A549 (cell line): ENCODE data around the gene ASPSCR1. TPM values are rescaled to one million over a fixed set of nuclear protein-coding genes. Genes with fewer than 3 reads are reported as not detected.

ENCODE experiments used
- ATAC-seq, 2 experiments: fragments of 200-7000 bp in 1 of 2; fragments of >200 bp in 1 of 2; cut with Nextera tagmentation in 1 of 2; cut with Tn5 transposase in 1 of 2; 3 replicates each; pipeline versions ENCODE4 v1.8.0 to v1.9.1; 2018 to 2020; ENCODE audit warnings: mild to moderate bottlenecking in 1 of 2, moderate library complexity in 1 of 2
- CTCF ChIA-PET: fragments of 300-600 bp; sonication (Branson Sonifier 250); formaldehyde crosslinking; extraction: SDS; loops from one replicate; lab custom pipeline; 2021; ENCODE audit warnings: antibody characterized with exemption, inconsistent platforms; lab: Yijun Ruan, JAX
- POLR2A ChIA-PET: fragments of 350-600 bp; formaldehyde crosslinking; extraction: SDS; loops from one replicate; lab custom pipeline; 2021; ENCODE audit warnings: antibody characterized with exemption, inconsistent platforms; lab: Yijun Ruan, JAX
- DNase-seq, 2 experiments: peaks; one replicate each; pipeline versions ENCODE4 v3.0.0 to v3.0.0-alpha.2; 2011 to 2016; ENCODE audit warnings: low read depth in 1 of 2, low spot score in 1 of 2
- FAIRE-seq: peaks from 2 replicates; lab custom pipeline; 2011; peaks lifted over from hg19 to GRCh38; lab: Jason Lieb, UNC
- H3K27ac ChIP-seq, 2 experiments: fragments of >200 bp; sonication (Bioruptor Twin); formaldehyde crosslinking; 3 replicates each; pipeline ENCODE4 v1.5.1; 2016 to 2017
- H3K4me1 ChIP-seq: fragments of >200 bp; sonication (Bioruptor Twin); formaldehyde crosslinking; 3 replicates; pipeline ENCODE4 v1.6.1; 2016
- H3K4me2 ChIP-seq: fragments of >200 bp; sonication (Bioruptor Twin); formaldehyde crosslinking; 3 replicates; pipeline ENCODE4 v1.6.1; 2016
- H3K4me3 ChIP-seq: fragments of >200 bp; sonication (Bioruptor Twin); formaldehyde crosslinking; 3 replicates; pipeline ENCODE4 v1.5.1; 2016
- H3K9me3 ChIP-seq: fragments of >200 bp; sonication (Bioruptor Twin); formaldehyde crosslinking; 3 replicates; pipeline ENCODE4 v1.6.1; 2016
- CEBPB ChIP-seq, 2 experiments: fragments of >200 bp in 1 of 2; sonication (Bioruptor Twin) in 1 of 2; formaldehyde crosslinking in 1 of 2; IDR thresholded peaks; 2 replicates each; pipeline ENCODE4 v1.6.1; 2012 to 2016
- EHMT2 ChIP-seq: fragments of 200-600 bp; sonication (generic); IDR thresholded peaks from 2 replicates; pipeline ENCODE4 v1.6.1; 2016; ENCODE audit warnings: antibody characterized with exemption, low read depth, mild to moderate bottlenecking, moderate library complexity
- EP300 ChIP-seq, 2 experiments: fragments of >200 bp; sonication (Bioruptor Twin); formaldehyde crosslinking; IDR thresholded peaks; 2 replicates in 1 of 2; 3 replicates in 1 of 2; pipeline ENCODE4 v1.6.1; 2016 to 2017
- FOSL2 ChIP-seq, 2 experiments: fragments of 450-650 bp in 1 of 2; fragments of >200 bp in 1 of 2; sonication (Bioruptor Twin) in 1 of 2; formaldehyde crosslinking; IDR thresholded peaks; 2 replicates each; pipeline versions ENCODE4 v1.5.0 to v1.6.1; 2016 to 2020; ENCODE audit warnings: mild to moderate bottlenecking in 1 of 2, moderate library complexity in 1 of 2
- HOXA7 ChIP-seq: fragments of 250-450 bp; sonication (Bioruptor Pico); IDR thresholded peaks from 2 replicates; pipeline ENCODE4 v1.5.0; 2020; ENCODE audit warnings: mild to moderate bottlenecking, moderate library complexity
- HOXB13 ChIP-seq: fragments of 250-450 bp; sonication (Bioruptor Pico); IDR thresholded peaks from 2 replicates; pipeline ENCODE4 v1.5.0; 2020; ENCODE audit warnings: low read depth, mild to moderate bottlenecking, moderate library complexity
- JUN ChIP-seq, 2 experiments: fragments of >200 bp; sonication (Bioruptor Twin); formaldehyde crosslinking; IDR thresholded peaks; 2 replicates in 1 of 2; 3 replicates in 1 of 2; pipeline ENCODE4 v1.6.1; 2016 to 2017
- KDM5A ChIP-seq: fragments of 200-600 bp; sonication (generic); IDR thresholded peaks from 2 replicates; pipeline ENCODE4 v1.6.1; 2016; ENCODE audit warnings: antibody characterized with exemption, mild to moderate bottlenecking
- MAZ ChIP-seq: fragments of 150-350 bp; IDR thresholded peaks from 2 replicates; pipeline ENCODE4 v1.6.1; 2014; ENCODE audit warnings: antibody characterized with exemption, low read depth, low read length, borderline replicate concordance
- NFE2L2 ChIP-seq: fragments of 150-350 bp; conservative IDR thresholded peaks from 2 replicates; pipeline ENCODE4 v1.6.1; 2014; ENCODE audit warnings: low read length
- NPAS2 ChIP-seq: fragments of 250-450 bp; sonication (Bioruptor Pico); IDR thresholded peaks from 2 replicates; pipeline ENCODE4 v1.8.0; 2022; ENCODE audit warnings: mild to moderate bottlenecking, moderate library complexity, borderline replicate concordance
- PHF8 ChIP-seq: fragments of 200-600 bp; sonication (generic); IDR thresholded peaks from 2 replicates; pipeline ENCODE4 v1.6.1; 2016; ENCODE audit warnings: low read depth, mild to moderate bottlenecking, antibody characterized with exemption, moderate library complexity, borderline replicate concordance
- RARB ChIP-seq: fragments of 250-450 bp; sonication (Bioruptor Pico); IDR thresholded peaks from 2 replicates; pipeline ENCODE4 v1.8.0; 2021; ENCODE audit warnings: mild to moderate bottlenecking, moderate library complexity
- RCOR1 ChIP-seq: fragments of 150-350 bp; IDR thresholded peaks from 2 replicates; pipeline ENCODE4 v1.6.1; 2014; ENCODE audit warnings: antibody characterized with exemption, low read length, low read depth
- RFX5 ChIP-seq: fragments of 450-650 bp; IDR thresholded peaks from 2 replicates; pipeline ENCODE4 v1.7.1; 2014; ENCODE audit warnings: antibody characterized with exemption, mild to moderate bottlenecking, moderate library complexity
- RNF2 ChIP-seq: fragments of 200-600 bp; sonication (generic); IDR thresholded peaks from 2 replicates; pipeline ENCODE4 v1.6.1; 2016; ENCODE audit warnings: low read depth, mild to moderate bottlenecking, antibody characterized with exemption, moderate library complexity, borderline replicate concordance
- ZSCAN20 ChIP-seq: fragments of 250-450 bp; sonication (Bioruptor Pico); IDR thresholded peaks from 2 replicates; pipeline ENCODE4 v1.8.0; 2022; ENCODE audit warnings: mild to moderate bottlenecking, moderate library complexity
- WGBS: methylation state at CpG from one replicate; pipeline ENCODE4 v1.1.6; 2017; ENCODE audit errors: missing lambda C conversion rate; 5-methylcytosine and 5-hydroxymethylcytosine counted together
- polyA plus RNA-seq, 4 experiments: library from polyadenylated mRNA; depleted of rRNA in 3 of 4; stranded (reverse); fragments of >200 nt; fragmentation: RNase III in 1 of 4; extraction: RNeasy Plus Mini Kit Qiagen cat#74134 plus additional on column Dnase treatment in 1 of 4; gene quantifications; 2 replicates in 3 of 4; 3 replicates in 1 of 4; pipeline ENCODE4 v1.2.3, GENCODE V29; 2011 to 2017
- TF ChIP-seq, protein P1 (sequence below): IDR thresholded peaks from 2 replicates; pipeline ENCODE4 v1.6.1; 2012
- TF ChIP-seq, protein P2 (sequence below): fragments of >200 bp; sonication (Bioruptor Twin); formaldehyde crosslinking; IDR thresholded peaks from 2 replicates; pipeline ENCODE4 v1.6.1; 2016
- TF ChIP-seq, protein P3 (sequence below): fragments of >200 bp; sonication (Bioruptor Twin); formaldehyde crosslinking; IDR thresholded peaks from 3 replicates; pipeline ENCODE4 v1.6.1; 2016
- TF ChIP-seq, protein P4 (sequence below): fragments of 200-600 bp; sonication (generic); IDR thresholded peaks from 2 replicates; pipeline ENCODE4 v1.6.1; 2016; ENCODE audit warnings: antibody characterized with exemption, mild to moderate bottlenecking, moderate library complexity

Gene ASPSCR1
- polyA plus RNA-seq, 2 of the 4 experiments (the other 2 are of a cell fraction): 12.3 to 25.7 TPM

DNA sequence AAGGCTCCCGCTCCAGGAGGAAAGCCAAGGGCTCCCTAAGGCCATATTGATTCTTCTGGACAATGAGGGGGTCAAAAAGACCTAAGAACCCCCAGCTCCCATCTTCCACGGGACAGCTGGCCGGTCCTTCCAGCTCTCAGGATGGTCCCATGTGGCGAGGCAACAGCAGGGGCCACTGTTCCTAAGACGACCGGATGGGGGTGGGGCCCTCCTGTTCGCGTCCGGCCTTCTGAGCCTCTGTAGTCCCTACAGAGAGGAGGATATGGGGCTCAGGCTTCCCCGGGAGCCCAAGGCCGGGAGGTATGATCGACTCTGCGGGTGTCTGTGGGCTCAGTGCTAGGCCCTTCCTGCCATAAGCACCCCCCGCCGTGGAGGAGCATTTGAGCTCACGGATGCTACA lies 66.1 kb downstream of the ASPSCR1 start:
- Histone ChIP-seq H3K4me2 (no peak overlapping the region), H3K4me1 (no peaks in the 10 kb centered on the region), H3K9me3 (no peaks in the 10 kb centered on the region), H3K27ac (no peak overlapping the region), H3K4me3 (no peak overlapping the region)
- ATAC-seq (no peak; a peak in 1 of 6 replicates), DNase-seq (no peak), FAIRE-seq (no peak)
- 92% methylated on average over 15 of the region's 16 CpGs for WGBS
- ChIA-PET CTCF (interaction anchor here (0.5 to 5.2 kb wide), 7 partner anchors 13 to 90 kb away, joined by 3 to 32 read pairs (median 3); partner anchors contain the start of gene RAC3), POLR2A (interaction anchor here (1.1 kb wide), 1 partner anchor 55 kb away, joined by 3 read pairs; the partner anchor contains the start of gene FASN)
- TF ChIP-seq NPAS2: no peak
- TF ChIP-seq FOSL2 (IDR thresholded peaks at IDR 0.05): no peak
- no peak for TF ChIP-seq FOSL2 (CRISPR knock-in tag; IDR thresholded peaks at IDR 0.05)
- TF ChIP-seq ZSCAN20 (CRISPR knock-in tag): no peak
- TF ChIP-seq EP300 (IDR thresholded peaks at IDR 0.05): no peak
- TF ChIP-seq JUN (IDR thresholded peaks at IDR 0.05): no peak
- no peak for TF ChIP-seq RARB (CRISPR knock-in tag)
- TF ChIP-seq, protein P1, sequence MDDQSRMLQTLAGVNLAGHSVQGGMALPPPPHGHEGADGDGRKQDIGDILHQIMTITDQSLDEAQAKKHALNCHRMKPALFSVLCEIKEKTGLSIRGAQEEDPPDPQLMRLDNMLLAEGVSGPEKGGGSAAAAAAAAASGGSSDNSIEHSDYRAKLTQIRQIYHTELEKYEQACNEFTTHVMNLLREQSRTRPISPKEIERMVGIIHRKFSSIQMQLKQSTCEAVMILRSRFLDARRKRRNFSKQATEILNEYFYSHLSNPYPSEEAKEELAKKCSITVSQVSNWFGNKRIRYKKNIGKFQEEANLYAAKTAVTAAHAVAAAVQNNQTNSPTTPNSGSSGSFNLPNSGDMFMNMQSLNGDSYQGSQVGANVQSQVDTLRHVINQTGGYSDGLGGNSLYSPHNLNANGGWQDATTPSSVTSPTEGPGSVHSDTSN: no peak

DNA sequence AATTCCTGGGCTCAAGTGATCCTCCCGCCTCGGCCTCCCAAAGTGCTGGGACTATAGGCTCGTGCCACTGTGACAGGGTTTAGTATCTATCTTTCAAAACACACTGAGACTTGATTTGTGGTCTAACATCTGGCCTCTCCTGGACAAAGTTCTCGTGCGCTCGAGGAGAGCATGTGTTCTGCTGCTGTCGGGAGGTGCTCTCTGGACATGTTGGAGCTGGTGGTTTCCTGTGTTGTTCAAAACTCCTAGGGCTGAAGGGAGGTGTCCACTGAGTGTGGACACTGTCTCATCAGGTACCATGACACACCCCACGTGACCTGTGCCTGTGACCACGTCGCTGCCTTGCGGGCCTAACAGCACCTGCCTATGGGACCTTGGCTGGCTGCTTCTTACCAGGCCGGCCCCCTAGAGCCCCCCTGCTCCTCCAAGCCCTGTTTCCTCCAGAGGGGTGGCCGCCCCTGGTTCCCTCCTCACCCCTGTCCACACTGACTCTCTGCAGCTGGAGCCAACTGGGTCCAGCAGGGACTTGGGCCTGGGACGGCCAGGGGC lies 68.6 kb downstream of the ASPSCR1 start:
- no peak for ATAC-seq
- TF ChIP-seq RCOR1 (no peak), NFE2L2 (no peak), HOXA7 (CRISPR knock-in tag) (no peak), JUN (IDR thresholded peaks at IDR 0.05) (no peak), HOXB13 (no peak), MAZ (no peak), RNF2 (no peak), RFX5 (no peak), CEBPB (IDR thresholded peaks at IDR 0.05) (no peak), EHMT2 (no peak), KDM5A (no peak), PHF8 (no peak)
- TF ChIP-seq, protein P2, sequence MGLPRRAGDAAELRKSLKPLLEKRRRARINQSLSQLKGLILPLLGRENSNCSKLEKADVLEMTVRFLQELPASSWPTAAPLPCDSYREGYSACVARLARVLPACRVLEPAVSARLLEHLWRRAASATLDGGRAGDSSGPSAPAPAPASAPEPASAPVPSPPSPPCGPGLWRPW: no peak
- TF ChIP-seq, protein P3, sequence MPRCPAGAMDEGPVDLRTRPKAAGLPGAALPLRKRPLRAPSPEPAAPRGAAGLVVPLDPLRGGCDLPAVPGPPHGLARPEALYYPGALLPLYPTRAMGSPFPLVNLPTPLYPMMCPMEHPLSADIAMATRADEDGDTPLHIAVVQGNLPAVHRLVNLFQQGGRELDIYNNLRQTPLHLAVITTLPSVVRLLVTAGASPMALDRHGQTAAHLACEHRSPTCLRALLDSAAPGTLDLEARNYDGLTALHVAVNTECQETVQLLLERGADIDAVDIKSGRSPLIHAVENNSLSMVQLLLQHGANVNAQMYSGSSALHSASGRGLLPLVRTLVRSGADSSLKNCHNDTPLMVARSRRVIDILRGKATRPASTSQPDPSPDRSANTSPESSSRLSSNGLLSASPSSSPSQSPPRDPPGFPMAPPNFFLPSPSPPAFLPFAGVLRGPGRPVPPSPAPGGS: no peak
- TF ChIP-seq, protein P4, sequence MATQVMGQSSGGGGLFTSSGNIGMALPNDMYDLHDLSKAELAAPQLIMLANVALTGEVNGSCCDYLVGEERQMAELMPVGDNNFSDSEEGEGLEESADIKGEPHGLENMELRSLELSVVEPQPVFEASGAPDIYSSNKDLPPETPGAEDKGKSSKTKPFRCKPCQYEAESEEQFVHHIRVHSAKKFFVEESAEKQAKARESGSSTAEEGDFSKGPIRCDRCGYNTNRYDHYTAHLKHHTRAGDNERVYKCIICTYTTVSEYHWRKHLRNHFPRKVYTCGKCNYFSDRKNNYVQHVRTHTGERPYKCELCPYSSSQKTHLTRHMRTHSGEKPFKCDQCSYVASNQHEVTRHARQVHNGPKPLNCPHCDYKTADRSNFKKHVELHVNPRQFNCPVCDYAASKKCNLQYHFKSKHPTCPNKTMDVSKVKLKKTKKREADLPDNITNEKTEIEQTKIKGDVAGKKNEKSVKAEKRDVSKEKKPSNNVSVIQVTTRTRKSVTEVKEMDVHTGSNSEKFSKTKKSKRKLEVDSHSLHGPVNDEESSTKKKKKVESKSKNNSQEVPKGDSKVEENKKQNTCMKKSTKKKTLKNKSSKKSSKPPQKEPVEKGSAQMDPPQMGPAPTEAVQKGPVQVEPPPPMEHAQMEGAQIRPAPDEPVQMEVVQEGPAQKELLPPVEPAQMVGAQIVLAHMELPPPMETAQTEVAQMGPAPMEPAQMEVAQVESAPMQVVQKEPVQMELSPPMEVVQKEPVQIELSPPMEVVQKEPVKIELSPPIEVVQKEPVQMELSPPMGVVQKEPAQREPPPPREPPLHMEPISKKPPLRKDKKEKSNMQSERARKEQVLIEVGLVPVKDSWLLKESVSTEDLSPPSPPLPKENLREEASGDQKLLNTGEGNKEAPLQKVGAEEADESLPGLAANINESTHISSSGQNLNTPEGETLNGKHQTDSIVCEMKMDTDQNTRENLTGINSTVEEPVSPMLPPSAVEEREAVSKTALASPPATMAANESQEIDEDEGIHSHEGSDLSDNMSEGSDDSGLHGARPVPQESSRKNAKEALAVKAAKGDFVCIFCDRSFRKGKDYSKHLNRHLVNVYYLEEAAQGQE: no peak
- 85% methylated on average over 13 of the region's 14 CpGs for WGBS
- H3K4me1 ChIP-seq: peaks cover 7% of the 10 kb centered on the region; the same call in 1 of the 3 replicates
- no peak overlapping the region for H3K4me2 ChIP-seq
- FAIRE-seq: no peak
- POLR2A ChIA-PET: no interaction called here
- DNase-seq: no peak
- no peak overlapping the region for H3K4me3 ChIP-seq
- CTCF ChIA-PET: interaction anchor here (1.9 to 5.2 kb wide), 2 partner anchors 8 to 16 kb away, joined by 6 to 32 read pairs; partner anchors contain the start of genes DCXR and RAC3
- no peak overlapping the region for H3K27ac ChIP-seq
- H3K9me3 ChIP-seq: no peaks in the 10 kb centered on the region
